ENCODE results near the gene TIGD3.
"Not testable (repeated sequence)": the region's sequence is repeated elsewhere in the genome, so short reads cannot be mapped to it uniquely, and the experiment has no call there.

TIGD3 gene

GRCh38 chr11:65325435-65325834, 29.1 kb upstream of the TIGD3 start:
- in situ Hi-C loops (cut with MboI; ENCODE audit: low sequenced_read_pairs), result no loop called here

DNA sequence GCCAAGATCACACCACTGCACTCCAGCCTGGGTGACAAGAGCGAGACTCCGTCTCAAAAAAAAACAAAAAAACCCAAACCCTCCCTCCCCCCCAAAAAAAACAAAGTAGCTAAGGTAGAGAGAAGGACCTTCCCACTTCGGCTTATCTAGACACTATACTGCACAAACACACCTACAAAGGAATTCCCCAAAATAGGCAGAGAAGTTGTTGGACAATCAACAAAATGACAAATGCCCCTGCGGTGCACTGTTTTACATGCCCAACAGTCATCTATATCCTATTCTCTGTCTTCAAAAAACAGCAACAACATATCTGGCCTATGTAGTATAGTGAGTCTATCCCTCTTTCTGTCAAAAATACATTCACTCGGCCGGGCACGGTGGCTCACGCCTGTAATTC, 27.5 kb upstream of the TIGD3 start:
- in situ Hi-C loops (cut with MboI; ENCODE audit: low sequenced_read_pairs), result no loop called here

- in situ Hi-C loops (cut with MboI; ENCODE audit: low sequenced_read_pairs), result no loop called here
These were observed 25.1 kb upstream of the TIGD3 start for GRCh38 chr11:65329478-65329877.

GRCh38 chr11:65329944-65330403, 24.6 kb upstream of the TIGD3 start:
- in situ Hi-C loops (cut with MboI; ENCODE audit: low sequenced_read_pairs), result no loop called here

GRCh38 chr11:65330544-65330943, 24.0 kb upstream of the TIGD3 start:
- in situ Hi-C loops (cut with MboI; ENCODE audit: low sequenced_read_pairs), result no loop called here

DNA sequence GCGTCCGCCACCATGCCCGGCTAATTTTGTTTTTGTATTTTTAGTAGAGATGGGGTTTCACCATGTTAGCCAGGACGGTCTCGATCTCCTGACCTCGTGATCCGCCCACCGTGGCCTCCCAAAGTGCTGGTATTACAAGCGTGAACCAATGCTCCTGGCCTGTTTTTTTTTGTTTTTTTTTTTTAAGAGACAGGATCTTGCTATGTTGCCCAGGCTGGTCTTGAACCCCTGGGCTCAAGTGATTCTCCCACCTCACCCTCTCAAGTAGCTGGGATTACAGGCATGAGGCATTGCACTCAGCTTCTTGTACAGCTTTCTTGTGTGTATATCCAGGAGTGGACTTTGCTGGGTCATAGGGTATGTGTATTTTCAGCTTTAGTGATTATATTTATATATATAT, 22.0 kb upstream of the TIGD3 start:
- in situ Hi-C loops (cut with MboI; ENCODE audit: low sequenced_read_pairs), result not testable (repeated sequence)

DNA sequence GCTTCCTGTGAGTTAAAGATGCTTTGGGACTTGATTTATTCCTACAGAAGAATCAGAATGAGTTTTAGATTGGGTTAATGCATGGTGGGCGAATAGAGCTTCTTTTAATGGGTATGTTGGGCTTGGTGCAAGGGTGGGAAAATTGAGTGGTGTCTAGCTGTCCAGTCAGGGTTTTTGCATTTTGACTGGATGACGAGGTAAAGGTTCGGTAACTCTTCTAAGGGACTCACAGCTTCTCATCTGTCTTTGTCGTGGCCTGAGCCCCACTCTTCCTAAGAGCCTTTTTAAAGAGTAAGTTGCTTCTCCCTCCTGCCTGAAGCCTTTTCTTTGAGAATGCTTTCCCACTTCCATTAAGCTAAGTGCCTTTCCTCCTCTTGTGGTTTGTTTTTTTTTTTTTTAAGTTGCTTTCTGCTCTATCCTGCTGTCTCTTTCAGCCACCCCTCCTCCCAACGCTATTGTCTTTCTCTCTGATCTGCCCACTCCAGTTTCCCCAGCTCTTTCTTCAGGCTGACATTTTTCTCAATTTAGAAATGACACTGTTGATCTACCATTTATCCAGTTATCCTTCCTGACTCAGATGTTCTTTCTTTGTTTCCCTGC, 19.8 kb upstream of the TIGD3 start:
- in situ Hi-C loops (cut with MboI; ENCODE audit: low sequenced_read_pairs), result no loop called here

DNA sequence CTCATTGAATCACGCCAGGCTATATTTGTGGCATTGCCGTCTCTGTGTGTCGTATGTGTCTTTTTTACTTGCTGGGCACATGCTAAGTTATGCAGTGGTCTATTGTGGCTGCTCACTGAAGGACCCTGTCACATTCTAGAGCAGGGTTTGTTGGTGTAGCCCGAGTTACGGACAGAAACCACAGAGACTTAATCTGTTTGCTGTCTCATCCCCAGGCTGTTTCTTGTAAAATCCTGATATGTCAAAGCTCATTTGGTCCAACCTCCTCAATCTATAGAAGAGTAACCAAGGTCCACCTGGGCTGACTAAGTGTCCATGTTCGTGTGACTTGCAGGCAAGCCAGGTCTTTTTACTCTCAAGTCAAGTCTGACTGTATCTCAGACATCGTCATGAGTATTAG, 15.9 kb upstream of the TIGD3 start:
- in situ Hi-C loops (cut with MboI; ENCODE audit: low sequenced_read_pairs), result no loop called here

DNA sequence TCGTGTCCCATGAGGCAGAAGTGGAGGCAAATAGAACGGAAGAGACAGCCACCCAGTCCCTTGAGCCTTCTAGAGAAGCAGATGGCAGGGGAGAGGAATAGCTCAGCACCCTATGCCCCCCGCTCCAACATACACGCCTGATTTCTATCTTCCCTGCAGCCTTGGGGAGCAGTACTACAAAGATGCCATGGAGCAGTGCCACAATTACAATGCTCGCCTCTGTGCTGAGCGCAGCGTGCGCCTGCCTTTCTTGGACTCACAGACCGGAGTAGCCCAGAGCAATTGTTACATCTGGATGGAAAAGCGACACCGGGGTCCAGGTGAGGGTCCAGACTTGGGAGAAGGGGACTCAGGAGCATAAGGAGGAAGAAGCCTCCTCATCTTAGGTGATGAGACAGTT, 14.3 kb upstream of the TIGD3 start:
- in situ Hi-C loops (cut with MboI; ENCODE audit: low sequenced_read_pairs), result no loop called here

DNA sequence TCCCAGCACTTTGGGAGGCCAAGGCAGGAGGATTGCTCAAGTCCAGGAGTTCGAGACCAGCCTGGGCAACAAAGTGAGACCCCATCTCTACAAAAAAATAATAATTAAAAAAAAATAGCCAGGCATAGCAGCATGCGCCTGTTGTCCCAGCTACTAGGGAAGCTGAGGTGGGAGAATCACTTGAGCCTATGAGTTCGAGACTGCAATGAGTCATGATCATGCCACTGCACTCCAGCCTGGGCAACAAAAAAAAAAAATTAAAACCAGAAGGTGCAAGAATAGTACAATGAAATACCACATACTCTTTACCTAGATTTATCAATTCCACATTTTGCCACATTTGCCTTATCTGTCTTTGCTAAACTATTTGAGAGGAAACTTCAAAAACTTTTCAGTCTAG, 12.7 kb upstream of the TIGD3 start:
- in situ Hi-C loops (cut with MboI; ENCODE audit: low sequenced_read_pairs), result no loop called here

DNA sequence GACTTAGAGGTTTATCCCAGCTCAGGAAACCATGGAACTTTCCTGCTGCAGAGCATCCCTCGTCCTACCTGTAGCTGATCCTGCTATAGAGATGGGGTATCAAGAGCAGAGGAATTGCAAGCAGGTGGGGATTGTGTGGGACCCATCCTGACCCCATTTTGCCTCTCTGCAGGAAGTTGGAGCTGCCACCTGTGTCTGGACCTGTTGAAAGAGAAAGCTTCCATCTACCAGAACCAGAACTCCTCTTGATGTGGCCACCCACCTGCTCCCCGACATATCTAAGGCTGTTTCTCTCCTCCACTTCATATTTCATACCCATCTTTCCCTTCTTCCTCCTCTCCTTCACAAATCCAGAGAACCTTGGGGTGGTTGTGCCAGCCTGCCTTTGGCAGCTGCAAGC, 3.0 kb upstream of the TIGD3 start:
- in situ Hi-C loops (cut with MboI; ENCODE audit: low sequenced_read_pairs), result no loop called here

GRCh38 chr11:65352783-65353182, 1.8 kb upstream of the TIGD3 start:
- in situ Hi-C loops (cut with MboI; ENCODE audit: low sequenced_read_pairs), result no loop called here

GRCh38 chr11:65353376-65353775, 1.2 kb upstream of the TIGD3 start:
- in situ Hi-C loops (cut with MboI; ENCODE audit: low sequenced_read_pairs), result no loop called here

GRCh38 chr11:65353900-65354264, 669 bp upstream of the TIGD3 start:
- in situ Hi-C loops (cut with MboI; ENCODE audit: low sequenced_read_pairs), result no loop called here

- in situ Hi-C loops (cut with MboI; ENCODE audit: low sequenced_read_pairs), result no loop called here
These were observed 643 bp downstream of the TIGD3 start for GRCh38 chr11:65355013-65355775.

DNA sequence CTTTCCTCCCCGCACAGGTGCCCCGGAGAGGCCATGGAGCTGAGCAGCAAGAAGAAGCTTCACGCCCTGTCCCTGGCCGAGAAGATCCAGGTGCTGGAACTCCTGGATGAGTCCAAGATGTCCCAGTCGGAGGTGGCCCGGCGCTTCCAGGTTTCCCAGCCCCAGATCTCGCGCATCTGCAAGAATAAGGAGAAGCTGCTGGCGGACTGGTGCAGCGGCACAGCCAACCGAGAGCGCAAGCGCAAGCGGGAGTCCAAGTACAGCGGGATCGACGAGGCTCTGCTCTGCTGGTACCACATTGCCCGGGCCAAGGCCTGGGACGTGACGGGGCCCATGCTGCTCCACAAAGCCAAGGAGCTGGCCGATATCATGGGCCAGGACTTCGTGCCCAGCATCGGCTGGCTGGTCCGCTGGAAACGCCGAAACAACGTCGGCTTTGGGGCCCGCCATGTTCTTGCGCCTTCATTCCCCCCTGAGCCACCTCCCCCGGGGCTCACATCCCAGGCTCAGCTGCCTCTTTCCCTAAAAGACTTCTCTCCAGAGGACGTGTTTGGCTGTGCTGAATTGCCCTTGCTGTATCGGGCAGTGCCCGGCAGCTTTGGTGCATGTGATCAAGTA, 1.3 kb downstream of the TIGD3 start:
- in situ Hi-C loops (cut with MboI; ENCODE audit: low sequenced_read_pairs), result no loop called here

DNA sequence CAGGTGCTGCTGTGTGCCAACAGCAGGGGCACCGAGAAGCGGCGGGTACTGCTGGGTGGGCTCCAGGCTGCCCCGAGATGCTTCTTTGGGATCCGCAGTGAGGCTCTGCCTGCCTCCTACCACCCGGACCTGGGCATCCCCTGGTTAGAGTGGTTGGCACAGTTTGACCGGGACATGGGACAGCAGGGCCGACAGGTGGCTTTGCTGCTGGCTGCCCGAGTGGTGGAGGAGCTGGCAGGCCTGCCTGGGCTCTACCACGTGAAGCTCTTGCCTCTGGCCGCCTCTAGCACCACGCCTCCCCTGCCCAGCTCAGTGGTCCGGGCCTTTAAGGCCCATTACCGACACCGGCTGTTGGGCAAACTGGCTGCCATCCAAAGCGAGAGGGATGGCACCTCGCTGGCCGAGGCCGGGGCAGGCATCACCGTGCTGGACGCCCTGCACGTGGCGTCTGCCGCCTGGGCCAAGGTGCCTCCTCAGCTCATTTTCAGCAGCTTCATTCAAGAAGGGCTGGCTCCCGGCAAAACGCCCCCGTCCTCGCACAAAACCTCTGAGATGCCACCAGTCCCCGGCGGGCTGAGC, 1.9 kb downstream of the TIGD3 start:
- in situ Hi-C loops (cut with MboI; ENCODE audit: low sequenced_read_pairs), result no loop called here

DNA sequence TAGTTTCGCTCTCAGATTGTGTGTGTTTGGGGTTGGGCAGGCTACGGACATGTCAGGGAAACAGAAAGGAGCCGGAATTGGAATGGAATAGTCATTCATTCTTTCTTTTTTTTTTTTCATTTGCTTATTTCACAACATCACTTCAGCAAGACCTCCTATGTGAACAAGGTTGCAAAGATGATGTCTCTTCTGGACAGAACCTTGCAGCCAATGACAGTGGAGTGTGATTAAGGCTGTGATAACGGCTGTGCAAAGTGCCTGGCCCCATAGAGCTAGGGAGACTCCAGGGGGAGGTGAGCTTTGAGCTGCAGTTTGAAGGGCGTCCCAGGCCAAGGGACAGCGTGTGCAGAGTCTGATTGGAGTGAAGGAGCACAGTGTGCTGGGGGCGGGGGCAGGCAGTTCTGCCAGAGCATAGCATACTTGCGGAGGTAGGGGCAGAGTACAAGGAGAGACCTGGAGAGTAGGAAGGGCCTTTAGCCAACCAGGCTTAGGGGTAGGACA, 3.4 kb downstream of the TIGD3 start:
- in situ Hi-C loops (cut with MboI; ENCODE audit: low sequenced_read_pairs), result no loop called here

DNA sequence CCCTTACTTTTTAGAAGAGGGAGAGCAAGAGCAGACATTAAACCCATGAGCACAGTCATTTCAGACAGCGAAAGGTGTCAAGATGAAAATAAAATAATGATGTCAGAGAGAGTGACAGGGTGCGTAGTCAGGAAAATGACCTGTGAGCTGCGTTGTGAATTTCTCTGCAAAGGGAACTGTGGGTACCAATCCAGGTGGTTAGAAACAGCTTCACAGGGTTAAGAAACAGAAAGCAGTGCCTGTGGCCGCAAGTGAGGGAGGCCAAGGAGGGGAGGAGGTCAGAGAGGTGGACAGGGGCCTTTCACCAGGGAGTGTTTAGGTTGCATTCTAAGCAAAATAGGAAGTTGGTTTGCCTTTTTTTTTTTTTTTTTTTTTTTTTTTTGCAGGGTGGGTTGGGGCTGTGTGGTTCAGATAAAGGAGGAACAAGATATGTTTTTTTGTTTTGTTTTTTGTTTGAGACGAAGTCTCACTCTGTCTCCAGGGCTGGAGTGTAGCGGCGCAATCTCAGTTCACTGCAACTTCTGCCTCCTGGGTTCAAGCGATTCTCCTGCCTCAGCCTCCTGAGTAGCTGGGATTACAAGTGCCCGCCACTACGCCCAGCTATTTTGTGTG, 7.9 kb downstream of the TIGD3 start:
- in situ Hi-C loops (cut with MboI; ENCODE audit: low sequenced_read_pairs), result no loop called here

DNA sequence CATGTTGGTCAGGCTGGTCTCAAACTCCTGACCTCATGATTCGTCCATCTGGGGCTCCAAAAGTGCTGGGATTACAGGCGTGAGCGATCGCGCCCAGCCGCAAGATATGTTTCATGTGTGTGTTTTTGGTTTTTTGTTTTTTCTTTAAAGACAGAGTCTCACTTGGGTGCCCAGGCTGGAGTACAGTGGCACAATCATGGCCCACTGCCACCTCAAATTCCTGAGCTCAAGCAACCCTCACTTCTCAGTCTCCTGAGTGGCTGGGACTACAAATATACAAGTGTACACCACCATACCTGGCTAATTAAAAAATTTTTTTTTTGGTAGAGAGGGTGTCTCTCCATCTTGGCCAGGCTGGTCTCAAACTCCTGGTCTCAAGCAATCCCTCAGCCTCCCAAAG, 8.4 kb downstream of the TIGD3 start:
- in situ Hi-C loops (cut with MboI; ENCODE audit: low sequenced_read_pairs), result no loop called here

DNA sequence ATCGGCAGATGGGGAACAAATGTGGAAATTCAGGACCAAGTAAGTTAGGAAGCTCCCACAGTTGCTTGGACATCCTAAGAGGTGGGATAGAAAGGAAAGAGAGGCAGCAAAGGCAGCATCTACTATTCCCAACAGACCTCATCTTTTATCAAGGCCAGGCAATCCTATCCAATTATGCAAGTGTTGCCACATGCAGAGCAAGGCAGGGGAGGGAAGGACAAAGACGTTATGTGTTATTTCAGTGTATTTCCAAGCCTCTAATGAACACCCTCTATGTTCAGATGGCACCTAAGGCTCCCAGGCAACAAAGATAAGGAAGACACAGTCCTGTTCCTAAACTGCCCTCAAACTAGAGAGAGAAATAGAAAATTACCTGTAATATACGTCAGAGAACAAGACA, 9.2 kb downstream of the TIGD3 start:
- in situ Hi-C loops (cut with MboI; ENCODE audit: low sequenced_read_pairs), result no loop called here

Measured in HL-60/S4 treated with retinoic acid at 250 ng/mL for 4 days and 3 days (cell line).